HG03025 (cell line): ENCODE measurements around the gene DLD.
"Not testable (repeated sequence)": the region's sequence is repeated elsewhere in the genome, so short reads cannot be mapped to it uniquely, and the experiment has no call there.

Experiments used
- ATAC-seq: cut with Tn5 transposase; IDR thresholded peaks from one replicate; pipeline ENCODE4 v1.9.1; 2021; ENCODE audit warnings: mild to moderate bottlenecking, moderate library complexity; ENCODE audit not compliant: unreplicated experiment, low FRiP score

DLD gene, protein sequence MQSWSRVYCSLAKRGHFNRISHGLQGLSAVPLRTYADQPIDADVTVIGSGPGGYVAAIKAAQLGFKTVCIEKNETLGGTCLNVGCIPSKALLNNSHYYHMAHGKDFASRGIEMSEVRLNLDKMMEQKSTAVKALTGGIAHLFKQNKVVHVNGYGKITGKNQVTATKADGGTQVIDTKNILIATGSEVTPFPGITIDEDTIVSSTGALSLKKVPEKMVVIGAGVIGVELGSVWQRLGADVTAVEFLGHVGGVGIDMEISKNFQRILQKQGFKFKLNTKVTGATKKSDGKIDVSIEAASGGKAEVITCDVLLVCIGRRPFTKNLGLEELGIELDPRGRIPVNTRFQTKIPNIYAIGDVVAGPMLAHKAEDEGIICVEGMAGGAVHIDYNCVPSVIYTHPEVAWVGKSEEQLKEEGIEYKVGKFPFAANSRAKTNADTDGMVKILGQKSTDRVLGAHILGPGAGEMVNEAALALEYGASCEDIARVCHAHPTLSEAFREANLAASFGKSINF

DNA sequence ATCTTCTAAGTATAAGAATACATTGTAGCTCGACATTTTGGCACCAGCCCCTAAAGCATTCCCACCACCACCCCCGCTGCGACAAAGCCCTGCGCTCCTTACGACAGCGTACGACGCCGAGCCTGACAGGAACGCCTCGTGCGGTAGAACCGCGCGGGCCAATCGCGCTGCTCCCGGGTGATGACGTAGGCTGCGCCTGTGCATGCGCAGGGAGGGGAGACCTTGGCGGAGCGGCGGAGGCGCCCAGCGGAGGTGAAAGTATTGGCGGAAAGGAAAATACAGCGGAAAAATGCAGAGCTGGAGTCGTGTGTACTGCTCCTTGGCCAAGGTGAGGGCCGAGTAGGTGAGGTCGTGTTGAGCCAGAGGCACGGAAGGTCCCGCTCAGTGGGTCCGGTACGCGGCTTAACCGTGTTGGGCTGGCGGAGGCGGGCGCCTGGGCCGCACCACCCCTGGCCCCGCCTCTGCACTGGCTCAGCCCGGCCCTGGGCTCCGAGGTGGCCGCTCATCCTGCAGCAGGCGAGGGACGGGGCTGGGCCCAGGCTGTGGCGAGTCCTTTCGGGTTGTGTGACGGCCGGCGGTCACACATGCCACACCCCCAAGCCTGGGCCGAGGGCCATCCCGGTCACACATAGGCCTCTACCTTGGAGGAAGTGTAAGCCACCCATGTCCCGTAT lies at the start of gene DLD:
TSS of gene DLD (plus strand) at position 222 of the 674 bp plus-strand sequence. CDS start at position 290, 68 bp downstream.
- peak; percentile 99 for ATAC-seq

GRCh38 chr7:107842213-107842612 lies 48.8 kb upstream of the DLD start:
- ATAC-seq = no peak

DNA sequence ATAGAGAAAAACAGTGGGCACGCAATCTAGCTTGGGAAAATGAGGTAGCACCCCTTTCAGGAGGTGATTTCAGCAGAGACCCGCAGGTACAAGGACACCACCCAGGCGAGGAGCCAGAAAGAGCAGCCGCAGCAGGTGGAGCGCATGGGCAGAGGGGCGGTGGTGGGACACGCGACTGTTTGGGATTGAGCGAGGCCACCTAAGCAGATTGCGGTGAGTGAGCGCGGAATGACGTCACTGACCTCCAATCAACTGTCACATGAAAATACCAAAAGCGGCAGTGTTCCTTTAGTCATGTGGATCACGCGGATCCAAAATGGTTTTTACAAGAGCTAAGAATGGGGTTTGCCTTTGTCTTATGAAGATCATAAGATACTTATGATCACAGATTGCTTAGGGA lies 47.8 kb upstream of the DLD start:
- ATAC-seq = no peak

GRCh38 chr7:107846324-107846723 lies 44.7 kb upstream of the DLD start:
- no peak for ATAC-seq

GRCh38 chr7:107847168-107847835 lies 43.7 kb upstream of the DLD start:
- no peak for ATAC-seq

DNA sequence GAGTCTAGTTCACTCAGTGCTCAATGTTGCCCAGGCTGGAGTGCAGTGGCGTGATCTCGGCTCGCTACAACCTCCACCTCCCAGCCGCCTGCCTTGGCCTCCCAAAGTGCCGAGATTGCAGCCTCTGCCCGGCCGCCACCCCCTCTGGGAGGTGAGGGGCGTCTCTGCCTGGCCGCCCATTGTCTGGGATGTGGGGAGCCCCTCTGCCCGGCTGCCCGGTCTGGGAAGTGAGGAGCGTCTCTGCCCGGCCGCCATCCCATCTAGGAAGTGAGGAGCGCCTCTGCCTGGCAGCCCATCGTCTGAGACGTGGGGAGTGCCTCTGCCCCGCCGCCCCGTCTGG lies 43.2 kb upstream of the DLD start:
- not testable (repeated sequence) for ATAC-seq

DNA sequence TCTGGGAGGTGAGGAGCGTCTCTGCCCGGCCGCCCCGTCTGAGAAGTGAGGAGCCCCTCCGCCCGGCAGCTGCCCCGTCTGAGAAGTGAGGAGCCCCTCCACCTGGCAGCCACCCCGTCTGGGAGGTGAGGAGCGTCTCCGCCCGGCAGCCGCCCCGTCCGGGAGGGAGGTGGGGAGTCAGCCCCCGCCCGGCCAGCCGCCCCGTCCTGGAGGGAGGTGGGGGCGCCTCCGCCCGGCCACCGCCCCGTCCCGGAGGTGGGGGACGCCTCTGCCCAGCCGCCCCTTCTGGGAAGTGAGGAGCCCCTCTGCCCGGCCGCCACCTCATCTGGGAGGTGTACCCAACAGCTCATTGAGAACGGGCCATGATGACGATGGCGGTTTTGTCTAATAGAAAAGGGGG lies 42.8 kb upstream of the DLD start:
- ATAC-seq = not testable (repeated sequence)

DNA sequence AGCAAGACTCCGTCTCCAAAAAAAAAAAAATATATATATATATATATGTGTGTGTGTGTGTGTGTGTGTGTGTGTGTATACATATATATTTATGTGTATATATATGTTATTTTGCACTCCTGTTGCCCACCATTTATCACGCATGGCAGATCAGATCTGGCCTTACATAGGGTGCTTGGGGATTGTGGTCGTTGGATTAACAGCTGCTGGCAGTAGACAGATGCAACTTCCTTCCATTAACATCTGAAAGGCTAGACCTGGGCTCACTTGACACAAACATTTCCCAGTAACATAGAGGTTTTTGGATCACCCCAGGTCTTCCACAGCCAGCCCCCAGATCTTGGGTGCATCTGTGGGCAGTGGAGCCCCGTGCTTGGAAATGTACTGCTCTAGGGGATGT lies 40.8 kb upstream of the DLD start:
- no peak for ATAC-seq

DNA sequence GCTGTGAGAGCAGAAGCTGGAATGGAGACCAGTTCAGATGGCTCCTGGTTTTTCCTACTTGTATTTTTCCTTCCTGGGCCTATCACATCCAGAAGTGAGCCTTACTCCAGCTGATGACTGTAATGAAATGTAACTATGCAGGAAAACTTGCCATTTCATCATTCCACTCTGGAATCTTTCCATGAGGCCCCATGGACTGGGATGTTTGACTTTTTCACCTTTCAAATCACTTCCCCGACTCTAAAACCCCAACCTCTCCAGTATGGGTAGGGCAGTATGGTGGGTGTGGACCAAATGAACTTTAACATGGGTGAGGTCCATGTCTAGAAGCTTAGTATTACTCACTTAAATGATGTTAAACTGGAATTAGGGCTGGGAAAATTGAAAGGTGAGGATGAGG lies 40.3 kb upstream of the DLD start:
- ATAC-seq = no peak

GRCh38 chr7:107854454-107854853 lies 36.5 kb upstream of the DLD start:
- no peak for ATAC-seq

DNA sequence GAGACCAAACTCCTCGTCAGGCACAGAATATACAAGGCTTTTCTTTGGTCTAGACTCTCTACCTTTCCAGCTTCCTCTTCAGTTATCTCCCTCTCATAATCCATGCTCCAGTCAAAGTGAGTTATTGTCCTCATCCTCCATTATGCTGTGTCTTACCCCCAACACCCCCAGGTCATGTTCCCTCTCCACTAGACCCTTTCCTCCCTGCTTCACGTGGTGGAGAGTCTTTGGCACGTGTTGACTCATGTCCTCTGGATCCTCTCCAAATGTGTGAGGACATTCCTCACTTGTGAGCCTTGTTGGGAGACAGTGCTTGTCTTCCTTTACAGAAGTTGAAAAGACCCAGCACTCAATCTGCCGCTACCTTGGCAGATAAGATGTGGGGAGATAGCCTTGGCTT lies 36.0 kb upstream of the DLD start:
- ATAC-seq = no peak

GRCh38 chr7:107856806-107857540 lies 34.0 kb upstream of the DLD start:
- ATAC-seq = peak; percentile 61

DNA sequence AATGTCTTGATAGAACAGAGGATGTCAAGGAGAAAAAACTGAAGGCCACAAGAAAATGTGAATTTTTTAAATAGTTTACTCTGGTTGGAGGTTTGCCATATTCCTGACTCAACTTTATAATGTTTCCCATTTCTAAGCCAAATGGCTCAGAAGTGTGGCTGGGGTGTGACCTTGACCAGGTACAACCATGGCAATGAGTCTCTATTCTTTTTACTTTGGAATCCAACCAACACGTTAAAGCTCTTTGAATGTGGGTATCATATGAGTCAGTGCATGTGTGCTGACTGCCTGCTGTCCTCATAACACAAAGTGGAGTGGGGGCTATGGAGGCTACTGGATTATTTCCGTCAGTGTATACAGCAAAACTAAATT lies 33.5 kb upstream of the DLD start:
- no peak for ATAC-seq

DNA sequence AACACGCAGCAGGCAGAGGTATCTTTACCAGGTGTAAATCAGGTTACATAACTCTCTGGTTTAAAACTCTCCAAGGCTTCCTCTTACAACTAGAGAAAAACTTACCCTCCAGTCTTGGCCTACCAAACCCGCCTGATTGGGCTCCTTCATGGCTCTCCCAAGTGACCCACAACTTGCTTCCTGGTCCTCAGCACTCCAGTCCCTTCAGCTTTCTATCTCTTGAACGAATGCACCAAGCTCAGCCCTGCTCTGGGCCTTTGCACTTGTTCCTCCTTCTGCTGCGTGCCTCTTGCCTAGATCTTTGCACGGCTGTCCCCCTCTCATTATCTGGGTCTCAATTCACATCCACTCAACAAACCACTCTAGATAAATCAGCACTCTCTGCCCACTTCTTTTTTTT lies 32.7 kb upstream of the DLD start:
- ATAC-seq = no peak

DNA sequence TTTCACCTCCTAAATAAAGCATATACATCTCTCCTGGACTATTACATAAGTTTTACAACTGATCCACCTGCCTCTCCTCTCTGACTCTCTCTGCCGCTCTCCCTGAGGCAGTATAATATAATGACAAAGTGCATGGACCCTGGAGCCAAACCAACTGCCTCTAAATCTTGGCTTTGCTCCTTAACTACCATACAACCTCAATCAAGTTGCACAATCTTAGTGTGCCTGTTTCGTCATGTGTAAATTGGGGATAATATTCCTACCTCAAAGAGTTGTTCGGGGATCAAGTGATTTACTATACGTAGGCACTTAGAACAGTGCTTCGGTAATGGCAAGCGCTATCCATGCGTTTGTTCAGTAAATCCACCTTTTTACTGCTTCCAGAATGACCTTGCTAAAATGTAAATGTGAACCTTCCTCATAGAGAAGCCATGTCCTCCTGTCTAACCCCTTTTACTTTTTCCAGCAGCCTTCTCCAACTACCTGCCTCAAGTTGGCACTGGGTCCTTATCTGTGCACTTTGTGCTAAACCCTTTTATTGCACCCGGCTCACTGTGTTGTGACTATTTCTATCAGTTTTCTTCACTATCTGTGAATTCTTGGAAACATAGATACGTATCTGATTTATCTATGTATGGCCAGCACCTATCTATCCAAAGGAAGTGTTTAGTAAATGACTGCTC lies 30.6 kb upstream of the DLD start:
- ATAC-seq = no peak

DNA sequence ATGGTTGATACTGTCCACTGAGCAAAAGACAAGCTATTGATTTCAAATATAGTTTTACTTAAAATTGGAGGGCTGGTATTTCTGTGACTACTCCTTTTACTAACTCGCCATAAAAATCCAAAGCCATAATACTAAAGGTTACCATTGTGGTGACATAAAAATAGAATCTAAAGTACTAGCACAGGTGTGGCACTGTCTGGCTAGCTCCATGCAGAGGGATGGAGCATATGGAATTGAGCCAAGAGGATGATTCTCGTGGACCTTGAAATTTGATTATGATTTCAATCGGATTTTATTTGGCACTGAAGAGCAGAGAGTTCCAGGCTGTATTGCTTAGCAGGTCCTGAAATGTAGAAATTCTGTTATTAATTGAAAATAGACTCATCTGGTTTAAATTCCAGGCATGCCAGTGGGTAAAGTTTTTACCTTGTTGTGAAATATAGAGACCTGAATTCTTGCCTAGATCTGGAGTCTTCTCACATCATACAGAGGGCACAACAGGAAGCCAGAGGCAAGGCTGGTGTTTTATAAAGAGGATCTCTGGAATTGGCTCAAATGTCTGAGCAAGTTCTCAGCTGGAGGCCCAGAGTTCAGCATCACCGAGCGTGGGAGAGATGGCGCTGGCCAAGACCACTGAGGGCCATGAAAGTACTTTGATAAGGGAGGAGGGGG lies 29.9 kb upstream of the DLD start:
- ATAC-seq = no peak

DNA sequence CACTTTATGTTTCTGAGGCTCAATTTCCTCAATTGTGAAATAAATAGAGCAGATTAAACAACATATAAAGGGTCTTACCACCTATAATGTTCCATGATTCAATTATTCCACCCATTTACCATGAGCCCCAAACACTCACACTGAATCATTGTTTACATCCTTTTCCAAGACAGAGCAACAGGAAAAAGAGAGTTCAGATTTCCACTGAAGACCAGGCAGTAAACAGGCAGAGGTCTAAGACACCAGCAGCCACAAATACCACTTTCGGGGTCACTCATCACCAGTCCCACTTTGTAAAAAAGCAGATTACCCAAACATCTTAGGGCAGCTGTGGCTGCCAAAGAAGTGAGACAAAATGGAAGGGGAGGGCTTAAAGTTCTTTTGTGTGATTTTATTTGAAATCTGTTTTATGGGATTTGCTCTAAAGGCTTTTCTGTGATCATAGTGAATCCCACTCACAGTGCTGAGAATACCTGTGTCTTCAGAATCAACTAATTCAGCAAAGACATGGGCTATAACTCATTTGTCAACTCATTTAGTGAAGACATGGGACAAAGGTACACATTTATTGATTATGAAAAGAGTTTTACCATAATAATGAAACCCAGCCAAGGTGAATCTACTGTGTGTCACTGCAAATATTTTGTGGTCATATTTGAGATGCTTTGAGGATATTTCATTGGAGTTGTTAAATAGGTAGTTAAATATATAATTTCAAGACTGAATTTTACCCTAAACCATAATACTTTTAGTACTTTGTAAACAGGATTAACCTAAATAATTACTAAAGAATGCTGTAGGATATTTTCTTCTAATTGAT lies 24.8 kb upstream of the DLD start:
- ATAC-seq = no peak

- ATAC-seq = no peak
These were observed 23.0 kb upstream of the DLD start for GRCh38 chr7:107867858-107868466.
